Liver (tissue), 9 donors: Measurements from ENCODE around the gene SLC26A5. TPM values are rescaled to one million over a fixed set of nuclear protein-coding genes. Genes with fewer than 3 reads are reported as not detected.

ENCODE experiments used
- DNase-seq: peaks from one replicate; pipeline ENCODE4 v3.0.0-alpha.2; 2017; ENCODE audit warnings: low spot score
- H3K27ac ChIP-seq, 2 donors: one replicate each; pipeline ENCODE4 v1.7.0; 2013; ENCODE audit warnings: inconsistent platforms in 2 of 2, low read length in 2 of 2, control low read depth in 1 of 2, low read depth in 1 of 2, mild to moderate bottlenecking in 1 of 2
- H3K27me3 ChIP-seq, 4 donors: one replicate each; pipeline versions ENCODE4 v1.6.1 to v1.7.0; 2013; ENCODE audit warnings: low read length in 3 of 4, inconsistent platforms in 1 of 4, mild to moderate bottlenecking in 1 of 4, moderate library complexity in 1 of 4; ENCODE audit not compliant: control insufficient read depth in 4 of 4, insufficient read depth in 4 of 4
- H3K36me3 ChIP-seq, 4 donors: one replicate each; pipeline versions ENCODE4 v1.6.1 to v1.7.0; 2013; ENCODE audit warnings: low read length in 3 of 4, mild to moderate bottlenecking in 3 of 4, low read depth in 1 of 4, moderate library complexity in 1 of 4; ENCODE audit not compliant: control insufficient read depth in 4 of 4, insufficient read depth in 3 of 4
- H3K4me1 ChIP-seq, 4 donors: one replicate each; pipeline versions ENCODE4 v1.6.1 to v1.7.0; 2013; ENCODE audit warnings: low read length in 3 of 4, mild to moderate bottlenecking in 3 of 4, moderate library complexity in 1 of 4; ENCODE audit not compliant: control insufficient read depth in 4 of 4, insufficient read depth in 4 of 4
- H3K4me3 ChIP-seq, 3 donors: one replicate each; pipeline versions ENCODE4 v1.6.1 to v1.7.0; 2013; ENCODE audit warnings: low read length in 3 of 3, control low read depth in 1 of 3, low read depth in 1 of 3, mild to moderate bottlenecking in 1 of 3
- H3K9ac ChIP-seq, 2 donors: one replicate each; pipeline ENCODE4 v1.7.0; 2013; ENCODE audit warnings: low read length in 2 of 2, mild to moderate bottlenecking in 2 of 2, moderate library complexity in 2 of 2, control low read depth in 1 of 2, low read depth in 1 of 2
- H3K9me3 ChIP-seq, 4 donors: one replicate each; pipeline versions ENCODE4 v1.6.1 to v1.7.0; 2013; ENCODE audit warnings: low read length in 3 of 4; ENCODE audit not compliant: control insufficient read depth in 4 of 4
- EGR1 ChIP-seq, 2 donors: IDR thresholded peaks; 2 replicates each; pipeline ENCODE4 v1.6.1; 2016 to 2018; ENCODE audit warnings: antibody characterized with exemption in 2 of 2, low read depth in 2 of 2
- FOXA2 ChIP-seq: IDR thresholded peaks from 2 replicates; pipeline ENCODE4 v1.6.1; 2016; ENCODE audit warnings: antibody characterized with exemption
- GABPA ChIP-seq, 2 donors: IDR thresholded peaks in 1 of 2; conservative IDR thresholded peaks in 1 of 2; 2 replicates each; pipeline ENCODE4 v1.6.1; 2016; ENCODE audit warnings: antibody characterized with exemption in 2 of 2, mild to moderate bottlenecking in 1 of 2, moderate library complexity in 1 of 2
- HNF4A ChIP-seq, 2 donors: conservative IDR thresholded peaks; 2 replicates each; pipeline ENCODE4 v1.6.1; 2016; ENCODE audit warnings: antibody characterized with exemption in 2 of 2, mild to moderate bottlenecking in 2 of 2
- HNF4G ChIP-seq: IDR thresholded peaks from 2 replicates; pipeline ENCODE4 v1.6.1; 2016; ENCODE audit warnings: antibody characterized with exemption
- MAX ChIP-seq: IDR thresholded peaks from 2 replicates; pipeline ENCODE4 v1.6.1; 2016; ENCODE audit warnings: antibody characterized with exemption
- RAD21 ChIP-seq, 2 donors: IDR thresholded peaks; 2 replicates each; pipeline ENCODE4 v1.6.1; 2016; ENCODE audit warnings: antibody characterized with exemption in 2 of 2, mild to moderate bottlenecking in 2 of 2
- RXRA ChIP-seq, 2 donors: IDR thresholded peaks; 2 replicates each; pipeline ENCODE4 v1.6.1; 2017 to 2018; ENCODE audit warnings: antibody characterized with exemption in 2 of 2, mild to moderate bottlenecking in 1 of 2
- TAF1 ChIP-seq: conservative IDR thresholded peaks from 2 replicates; pipeline ENCODE4 v1.6.1; 2016; ENCODE audit warnings: antibody characterized with exemption, mild to moderate bottlenecking
- WGBS: extraction: QIAGEN DNeasy Blood & Tissue Kit; methylation state at CpG from one replicate; pipeline ENCODE4 v1.1.7; 2013; 5-methylcytosine and 5-hydroxymethylcytosine counted together
- polyA plus RNA-seq, 2 donors: library from polyadenylated mRNA; stranded (reverse) in 1 of 2; unstranded in 1 of 2; fragments of 200-250 nt in 1 of 2; fragments of >200 nt in 1 of 2; fragmentation: Nextera tagmentation in 1 of 2; extraction: Ambion mirVana in 1 of 2; gene quantifications; one replicate each; pipeline versions ENCODE4 v1.2.1 to v1.2.3, GENCODE V29; 2013 to 2015
- total RNA-seq, 2 donors: library from RNA; depleted of rRNA; stranded (reverse); fragments of >200 nt; gene quantifications; one replicate each; pipeline ENCODE4 v1.2.3, GENCODE V29; 2014
- TF ChIP-seq, protein P1 (sequence below): IDR thresholded peaks from 2 replicates; pipeline ENCODE4 v1.6.1; 2016; ENCODE audit warnings: antibody characterized with exemption
- TF ChIP-seq, protein P2 (sequence below): IDR thresholded peaks from 2 replicates; pipeline ENCODE4 v1.6.1; 2016; ENCODE audit warnings: antibody characterized with exemption
- TF ChIP-seq, protein P3 (sequence below): fragments of 150-350 bp; IDR thresholded peaks from 2 replicates; pipeline ENCODE4 v1.5.1; 2017; ENCODE audit warnings: improper control_type of control experiment, low read depth, low read length; ENCODE audit not compliant: missing input control
- TF ChIP-seq, protein P4 (sequence below): IDR thresholded peaks from 2 replicates; pipeline ENCODE4 v1.6.1; 2016; ENCODE audit warnings: antibody characterized with exemption, mild to moderate bottlenecking
- donor health status: healthy.
- donor health status: healthy.
- donor health status: healthy.
- donor health status: healthy.
- donor health status: healthy.

SLC26A5 gene
- total and polyA plus RNA-seq, 4 donors = 0.09 to 1.1 (median 0.45) TPM

- Histone ChIP-seq H3K9me3 (no peaks in the 10 kb centered on the region), H3K27me3 (no peaks in the 10 kb centered on the region), H3K4me1 (no peaks in the 10 kb centered on the region), H3K9ac (no peak overlapping the region), H3K4me3 (no peak overlapping the region), H3K36me3 (no peaks in the 10 kb centered on the region), H3K27ac (no peak overlapping the region)
- no peak for DNase-seq
- TF ChIP-seq FOXA2 (no peak), GABPA (IDR thresholded peaks at IDR 0.05 in 1 of 2, conservative IDR thresholded peaks at IDR 0.05 in 1 of 2) (no peak), HNF4A (conservative IDR thresholded peaks at IDR 0.05) (no peak)
- WGBS = 76% methylated on average over 3 of the region's 3 CpGs
Observed at GRCh38 chr7:103418241-103418640, 27.8 kb downstream of the SLC26A5 start.

- H3K9me3 ChIP-seq = no peaks in the 10 kb centered on the region
- no peak overlapping the region for H3K4me3 ChIP-seq
- H3K36me3 ChIP-seq = no peaks in the 10 kb centered on the region
- H3K9ac ChIP-seq = no peak overlapping the region
- H3K4me1 ChIP-seq = no peaks in the 10 kb centered on the region
- no peaks in the 10 kb centered on the region for H3K27me3 ChIP-seq
- 87% methylated on average over 5 of the region's 5 CpGs for WGBS
- no peak overlapping the region for H3K27ac ChIP-seq
- DNase-seq = no peak
- no peak for TF ChIP-seq HNF4A (conservative IDR thresholded peaks at IDR 0.05)
- TF ChIP-seq MAX = no peak
- no peak for TF ChIP-seq HNF4G
- TF ChIP-seq EGR1 (IDR thresholded peaks at IDR 0.05; ENCODE audit: low read depth in 2 of 2) = no peak
- TF ChIP-seq RXRA (IDR thresholded peaks at IDR 0.05) = no peak
- TF ChIP-seq, protein P1, sequence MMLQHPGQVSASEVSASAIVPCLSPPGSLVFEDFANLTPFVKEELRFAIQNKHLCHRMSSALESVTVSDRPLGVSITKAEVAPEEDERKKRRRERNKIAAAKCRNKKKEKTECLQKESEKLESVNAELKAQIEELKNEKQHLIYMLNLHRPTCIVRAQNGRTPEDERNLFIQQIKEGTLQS = no peak
- TF ChIP-seq RAD21 (IDR thresholded peaks at IDR 0.05) = no peak
- TF ChIP-seq, protein P2, sequence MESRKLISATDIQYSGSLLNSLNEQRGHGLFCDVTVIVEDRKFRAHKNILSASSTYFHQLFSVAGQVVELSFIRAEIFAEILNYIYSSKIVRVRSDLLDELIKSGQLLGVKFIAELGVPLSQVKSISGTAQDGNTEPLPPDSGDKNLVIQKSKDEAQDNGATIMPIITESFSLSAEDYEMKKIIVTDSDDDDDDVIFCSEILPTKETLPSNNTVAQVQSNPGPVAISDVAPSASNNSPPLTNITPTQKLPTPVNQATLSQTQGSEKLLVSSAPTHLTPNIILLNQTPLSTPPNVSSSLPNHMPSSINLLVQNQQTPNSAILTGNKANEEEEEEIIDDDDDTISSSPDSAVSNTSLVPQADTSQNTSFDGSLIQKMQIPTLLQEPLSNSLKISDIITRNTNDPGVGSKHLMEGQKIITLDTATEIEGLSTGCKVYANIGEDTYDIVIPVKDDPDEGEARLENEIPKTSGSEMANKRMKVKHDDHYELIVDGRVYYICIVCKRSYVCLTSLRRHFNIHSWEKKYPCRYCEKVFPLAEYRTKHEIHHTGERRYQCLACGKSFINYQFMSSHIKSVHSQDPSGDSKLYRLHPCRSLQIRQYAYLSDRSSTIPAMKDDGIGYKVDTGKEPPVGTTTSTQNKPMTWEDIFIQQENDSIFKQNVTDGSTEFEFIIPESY = no peak
- no peak for TF ChIP-seq GABPA (IDR thresholded peaks at IDR 0.05 in 1 of 2, conservative IDR thresholded peaks at IDR 0.05 in 1 of 2)
- TF ChIP-seq, protein P3, sequence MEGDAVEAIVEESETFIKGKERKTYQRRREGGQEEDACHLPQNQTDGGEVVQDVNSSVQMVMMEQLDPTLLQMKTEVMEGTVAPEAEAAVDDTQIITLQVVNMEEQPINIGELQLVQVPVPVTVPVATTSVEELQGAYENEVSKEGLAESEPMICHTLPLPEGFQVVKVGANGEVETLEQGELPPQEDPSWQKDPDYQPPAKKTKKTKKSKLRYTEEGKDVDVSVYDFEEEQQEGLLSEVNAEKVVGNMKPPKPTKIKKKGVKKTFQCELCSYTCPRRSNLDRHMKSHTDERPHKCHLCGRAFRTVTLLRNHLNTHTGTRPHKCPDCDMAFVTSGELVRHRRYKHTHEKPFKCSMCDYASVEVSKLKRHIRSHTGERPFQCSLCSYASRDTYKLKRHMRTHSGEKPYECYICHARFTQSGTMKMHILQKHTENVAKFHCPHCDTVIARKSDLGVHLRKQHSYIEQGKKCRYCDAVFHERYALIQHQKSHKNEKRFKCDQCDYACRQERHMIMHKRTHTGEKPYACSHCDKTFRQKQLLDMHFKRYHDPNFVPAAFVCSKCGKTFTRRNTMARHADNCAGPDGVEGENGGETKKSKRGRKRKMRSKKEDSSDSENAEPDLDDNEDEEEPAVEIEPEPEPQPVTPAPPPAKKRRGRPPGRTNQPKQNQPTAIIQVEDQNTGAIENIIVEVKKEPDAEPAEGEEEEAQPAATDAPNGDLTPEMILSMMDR = no peak
- TF ChIP-seq FOXA2 = no peak
- TF ChIP-seq, protein P4, sequence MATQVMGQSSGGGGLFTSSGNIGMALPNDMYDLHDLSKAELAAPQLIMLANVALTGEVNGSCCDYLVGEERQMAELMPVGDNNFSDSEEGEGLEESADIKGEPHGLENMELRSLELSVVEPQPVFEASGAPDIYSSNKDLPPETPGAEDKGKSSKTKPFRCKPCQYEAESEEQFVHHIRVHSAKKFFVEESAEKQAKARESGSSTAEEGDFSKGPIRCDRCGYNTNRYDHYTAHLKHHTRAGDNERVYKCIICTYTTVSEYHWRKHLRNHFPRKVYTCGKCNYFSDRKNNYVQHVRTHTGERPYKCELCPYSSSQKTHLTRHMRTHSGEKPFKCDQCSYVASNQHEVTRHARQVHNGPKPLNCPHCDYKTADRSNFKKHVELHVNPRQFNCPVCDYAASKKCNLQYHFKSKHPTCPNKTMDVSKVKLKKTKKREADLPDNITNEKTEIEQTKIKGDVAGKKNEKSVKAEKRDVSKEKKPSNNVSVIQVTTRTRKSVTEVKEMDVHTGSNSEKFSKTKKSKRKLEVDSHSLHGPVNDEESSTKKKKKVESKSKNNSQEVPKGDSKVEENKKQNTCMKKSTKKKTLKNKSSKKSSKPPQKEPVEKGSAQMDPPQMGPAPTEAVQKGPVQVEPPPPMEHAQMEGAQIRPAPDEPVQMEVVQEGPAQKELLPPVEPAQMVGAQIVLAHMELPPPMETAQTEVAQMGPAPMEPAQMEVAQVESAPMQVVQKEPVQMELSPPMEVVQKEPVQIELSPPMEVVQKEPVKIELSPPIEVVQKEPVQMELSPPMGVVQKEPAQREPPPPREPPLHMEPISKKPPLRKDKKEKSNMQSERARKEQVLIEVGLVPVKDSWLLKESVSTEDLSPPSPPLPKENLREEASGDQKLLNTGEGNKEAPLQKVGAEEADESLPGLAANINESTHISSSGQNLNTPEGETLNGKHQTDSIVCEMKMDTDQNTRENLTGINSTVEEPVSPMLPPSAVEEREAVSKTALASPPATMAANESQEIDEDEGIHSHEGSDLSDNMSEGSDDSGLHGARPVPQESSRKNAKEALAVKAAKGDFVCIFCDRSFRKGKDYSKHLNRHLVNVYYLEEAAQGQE = no peak
- TF ChIP-seq TAF1 = no peak
Observed at GRCh38 chr7:103413407-103413806, 32.6 kb downstream of the SLC26A5 start.
